Skeletal muscle satellite cell (primary cell): ENCODE results near the gene FOXM1.
"Not testable (repeated sequence)": the region's sequence is repeated elsewhere in the genome, so short reads cannot be mapped to it uniquely, and the experiment has no call there.

Experiments
- H3K27me3 ChIP-seq: 2 replicates; pipeline ENCODE4 v1.7.0; 2013; ENCODE audit warnings: low read length; ENCODE audit not compliant: control insufficient read depth, insufficient read depth
- H3K36me3 ChIP-seq: 2 replicates; pipeline ENCODE4 v1.7.0; 2013; ENCODE audit warnings: mild to moderate bottlenecking, control low read depth, low read length; ENCODE audit not compliant: insufficient read depth
- H3K4me1 ChIP-seq: 2 replicates; pipeline ENCODE4 v1.7.0; 2013; ENCODE audit warnings: low read length; ENCODE audit not compliant: control insufficient read depth, insufficient read depth
- H3K4me2 ChIP-seq: 2 replicates; pipeline ENCODE4 v1.7.0; 2013; ENCODE audit warnings: mild to moderate bottlenecking, low read length
- H3K4me3 ChIP-seq: 2 replicates; pipeline ENCODE4 v1.7.0; 2013; ENCODE audit warnings: low read length
- H3K9ac ChIP-seq: 2 replicates; pipeline ENCODE4 v1.7.0; 2013; ENCODE audit warnings: mild to moderate bottlenecking, low read depth, low read length, moderate library complexity
- H3K9me3 ChIP-seq: replicated peaks from 2 replicates; pipeline ENCODE4 v1.7.0; 2013; ENCODE audit warnings: mild to moderate bottlenecking, control low read depth, low read length

FOXM1 gene

GRCh38 chr12:2877953-2878732 is 1.2 kb upstream of the FOXM1 start:
- peak overlapping the region; percentile 98 for H3K9ac ChIP-seq
- peak overlapping the region; percentile 95 for H3K4me3 ChIP-seq
- peaks cover 8% of the 10 kb centered on the region for H3K36me3 ChIP-seq
- H3K27me3 ChIP-seq: no peaks in the 10 kb centered on the region
- H3K4me2 ChIP-seq: peak overlapping the region; percentile 85
- no peaks in the 10 kb centered on the region for H3K9me3 ChIP-seq
- peaks cover 18% of the 10 kb centered on the region for H3K4me1 ChIP-seq

DNA sequence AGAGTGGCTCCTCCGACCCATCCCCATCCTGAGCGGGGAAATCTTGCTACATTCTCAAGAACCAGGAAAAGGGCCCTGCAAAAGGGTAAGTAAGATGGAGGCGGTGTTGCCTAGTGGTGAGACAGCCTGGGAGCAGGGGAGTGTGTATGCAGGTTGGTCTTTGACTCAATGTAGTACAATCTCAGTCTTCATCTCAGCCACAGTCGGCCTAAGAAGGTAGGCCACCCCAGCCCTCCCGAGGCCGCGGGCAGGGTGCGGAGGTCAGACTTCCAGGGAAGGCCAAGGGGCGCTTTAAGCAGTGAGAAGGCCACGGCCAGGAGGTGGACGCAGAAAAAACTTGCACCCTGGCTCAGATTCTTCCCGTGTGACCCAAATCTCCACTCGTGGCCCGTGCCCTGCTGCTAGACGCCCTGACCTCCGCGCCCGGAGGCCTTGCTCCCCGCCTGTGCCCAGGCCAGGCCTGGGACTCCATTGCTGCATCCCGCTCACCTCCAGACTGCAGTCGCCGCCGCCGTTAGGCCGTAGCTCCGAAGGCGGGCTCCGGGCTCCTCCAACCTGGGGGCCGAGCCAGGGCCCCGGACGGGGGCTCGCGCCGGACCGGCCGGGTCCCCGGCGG is 435 bp downstream of the FOXM1 start:
- H3K9me3 ChIP-seq: no peaks in the 10 kb centered on the region
- H3K4me3 ChIP-seq: peak overlapping the region; percentile 95
- H3K4me1 ChIP-seq: peaks cover 18% of the 10 kb centered on the region
- no peaks in the 10 kb centered on the region for H3K27me3 ChIP-seq
- peak overlapping the region; percentile 98 for H3K9ac ChIP-seq
- H3K36me3 ChIP-seq: peaks cover 18% of the 10 kb centered on the region
- H3K4me2 ChIP-seq: peak overlapping the region; percentile 99

- H3K4me2 ChIP-seq, H3K9ac ChIP-seq, H3K27me3 ChIP-seq, H3K9me3 ChIP-seq, H3K4me1 ChIP-seq, H3K4me3 ChIP-seq: not testable (repeated sequence)
- peaks cover 36% of the 10 kb centered on the region for H3K36me3 ChIP-seq
Measured at GRCh38 chr12:2868986-2869632, 7.9 kb downstream of the FOXM1 start.

DNA sequence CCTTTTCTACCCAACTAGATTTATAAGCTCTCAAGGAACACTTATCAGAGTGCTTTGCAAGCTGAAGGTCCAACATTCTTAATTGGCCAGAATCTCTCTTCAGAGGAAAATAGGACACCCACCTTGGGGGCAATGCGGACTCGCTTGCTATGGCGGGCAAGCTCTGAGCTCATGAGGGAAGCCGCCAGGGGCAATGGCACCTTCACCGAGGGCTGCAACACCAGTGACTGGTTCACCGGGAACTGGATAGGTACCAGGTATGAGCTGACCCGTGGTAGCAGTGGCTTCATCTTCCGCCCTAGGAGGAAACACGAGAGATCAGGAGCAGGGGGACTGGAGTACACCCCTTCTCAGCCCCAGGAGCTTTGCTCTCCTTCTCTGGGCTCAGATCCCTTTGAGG is 12.8 kb downstream of the FOXM1 start:
- H3K4me1 ChIP-seq: no peaks in the 10 kb centered on the region
- peaks cover 39% of the 10 kb centered on the region for H3K36me3 ChIP-seq
- no peak overlapping the region for H3K9ac ChIP-seq
- H3K9me3 ChIP-seq: no peaks in the 10 kb centered on the region
- no peak overlapping the region for H3K4me3 ChIP-seq
- H3K4me2 ChIP-seq: no peak overlapping the region
- no peaks in the 10 kb centered on the region for H3K27me3 ChIP-seq

GRCh38 chr12:2863402-2863801 is 13.6 kb downstream of the FOXM1 start:
- H3K4me1 ChIP-seq, H3K27me3 ChIP-seq, H3K4me2 ChIP-seq, H3K4me3 ChIP-seq, H3K9ac ChIP-seq, H3K9me3 ChIP-seq: not testable (repeated sequence)
- peaks cover 43% of the 10 kb centered on the region for H3K36me3 ChIP-seq

- Histone ChIP-seq H3K27me3 (no peaks in the 10 kb centered on the region), H3K9me3 (no peaks in the 10 kb centered on the region), H3K9ac (no peak overlapping the region), H3K4me1 (no peaks in the 10 kb centered on the region), H3K4me3 (no peak overlapping the region), H3K36me3 (peaks cover 45% of the 10 kb centered on the region), H3K4me2 (no peak overlapping the region)
Measured at GRCh38 chr12:2862876-2863275, 14.1 kb downstream of the FOXM1 start.

DNA sequence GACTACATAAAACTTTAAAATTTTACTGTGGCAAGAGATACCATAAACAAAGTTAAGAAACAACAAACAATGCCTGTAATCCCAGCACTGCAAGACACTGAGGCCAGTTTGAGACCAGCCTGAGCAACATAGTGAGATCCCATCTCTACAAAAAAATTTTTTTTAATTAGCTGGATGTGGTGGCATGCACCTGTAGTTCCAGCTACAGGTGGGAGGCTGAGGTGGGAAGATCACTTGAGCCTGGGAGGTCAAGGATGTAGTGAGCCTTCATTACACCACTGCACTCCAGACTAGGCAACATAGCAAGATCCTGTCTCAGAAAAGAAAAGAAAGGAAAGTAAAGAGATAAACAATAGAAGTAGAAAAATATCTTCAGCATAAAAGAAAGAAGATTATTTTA is 16.8 kb downstream of the FOXM1 start:
- Histone ChIP-seq H3K4me1 (no peaks in the 10 kb centered on the region), H3K36me3 (peaks cover 43% of the 10 kb centered on the region), H3K27me3 (no peaks in the 10 kb centered on the region), H3K9ac (no peak overlapping the region), H3K4me2 (no peak overlapping the region), H3K4me3 (no peak overlapping the region), H3K9me3 (no peaks in the 10 kb centered on the region)

DNA sequence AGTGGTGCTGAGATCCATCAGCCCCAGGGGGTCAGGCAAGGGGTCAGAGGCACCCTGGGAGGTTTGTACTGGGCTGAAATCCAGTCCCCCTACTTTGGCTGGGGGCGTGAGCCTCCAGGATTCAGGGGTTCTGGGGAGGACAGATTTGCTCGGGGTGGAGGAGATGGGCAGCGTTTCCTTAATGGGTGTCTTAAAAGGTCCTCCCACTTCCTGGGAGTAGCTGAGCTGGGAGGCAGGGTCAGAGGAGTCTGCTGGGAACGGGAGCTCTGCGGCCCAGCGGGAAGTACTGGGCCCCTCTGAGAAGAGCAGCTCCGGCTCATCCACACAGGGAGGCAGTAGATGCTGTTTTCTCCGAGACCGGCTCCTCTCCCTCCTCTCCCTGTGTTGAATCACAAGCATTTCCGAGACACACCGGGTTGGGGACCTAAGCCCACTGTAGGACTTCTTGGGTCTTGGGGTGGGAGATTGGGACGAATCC is 18.0 kb downstream of the FOXM1 start:
- Histone ChIP-seq H3K27me3 (no peaks in the 10 kb centered on the region), H3K4me3 (no peak overlapping the region), H3K36me3 (peaks cover 37% of the 10 kb centered on the region), H3K9me3 (no peaks in the 10 kb centered on the region), H3K4me2 (no peak overlapping the region), H3K4me1 (no peaks in the 10 kb centered on the region), H3K9ac (no peak overlapping the region)

DNA sequence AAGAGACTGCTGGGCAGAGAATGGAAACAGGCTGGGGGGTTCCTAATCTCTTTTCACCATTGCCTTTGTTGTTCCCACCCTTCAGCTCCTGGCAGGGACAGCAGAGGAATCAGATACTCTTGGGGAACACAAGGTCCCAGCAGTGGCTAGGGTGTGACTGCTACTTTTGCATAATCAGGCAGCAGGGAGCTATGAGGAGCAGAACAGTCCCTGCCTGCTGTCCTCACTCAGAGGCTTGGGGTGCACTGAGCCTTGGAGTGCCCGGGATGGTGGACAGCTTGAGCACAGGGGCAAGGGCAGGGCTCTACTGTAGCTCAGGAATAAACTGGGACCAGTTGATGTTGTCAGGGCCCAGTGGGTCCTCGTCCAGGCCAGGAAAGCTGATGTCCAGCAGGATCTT is 18.6 kb downstream of the FOXM1 start:
- no peaks in the 10 kb centered on the region for H3K27me3 ChIP-seq
- H3K4me1 ChIP-seq: no peaks in the 10 kb centered on the region
- H3K36me3 ChIP-seq: peaks cover 36% of the 10 kb centered on the region
- H3K9me3 ChIP-seq: no peaks in the 10 kb centered on the region
- no peak overlapping the region for H3K9ac ChIP-seq
- no peak overlapping the region for H3K4me3 ChIP-seq
- H3K4me2 ChIP-seq: no peak overlapping the region

DNA sequence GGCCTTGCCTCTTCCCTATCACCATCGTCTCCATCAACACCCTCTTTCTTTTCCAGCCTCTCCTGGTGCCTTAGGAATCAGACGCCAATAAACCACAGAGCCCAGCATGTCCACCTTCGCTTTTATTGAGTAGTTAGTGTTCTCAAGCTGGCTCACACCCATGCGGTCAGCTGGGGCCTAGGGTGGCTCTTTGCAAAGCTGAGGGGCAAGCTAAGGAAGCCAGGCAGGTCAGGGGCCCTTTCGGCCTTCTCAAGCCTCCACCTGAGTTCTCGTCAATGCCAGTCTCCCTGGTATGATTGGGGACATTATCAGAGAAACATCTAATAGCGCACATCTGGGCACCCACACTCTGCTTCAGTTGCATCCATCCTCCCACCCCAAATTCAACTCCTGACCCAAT is 19.4 kb downstream of the FOXM1 start:
- Histone ChIP-seq H3K4me3 (no peak overlapping the region), H3K9me3 (no peaks in the 10 kb centered on the region), H3K36me3 (peaks cover 32% of the 10 kb centered on the region), H3K4me2 (no peak overlapping the region), H3K4me1 (no peaks in the 10 kb centered on the region), H3K27me3 (no peaks in the 10 kb centered on the region), H3K9ac (no peak overlapping the region)

DNA sequence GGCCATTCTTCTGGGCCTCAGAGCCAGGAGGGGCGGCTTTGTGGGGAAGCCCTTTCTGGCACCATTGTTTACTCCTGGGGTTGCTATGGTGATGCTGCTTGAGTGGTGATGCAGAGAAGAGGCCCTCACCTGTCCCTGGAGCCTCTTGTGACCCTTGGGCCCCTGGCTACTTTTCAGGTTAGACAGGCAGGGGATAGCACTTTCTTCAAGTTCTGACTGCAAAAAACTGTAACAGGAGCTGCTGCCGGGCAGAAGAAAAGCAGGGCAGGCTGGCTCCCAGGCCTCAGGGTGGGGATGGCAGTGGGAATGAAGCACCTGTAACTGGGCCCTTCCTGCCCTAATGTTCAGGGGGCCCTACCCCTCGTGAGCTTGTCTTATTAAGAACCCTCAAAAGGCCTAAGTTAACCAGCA is 19.9 kb downstream of the FOXM1 start, which contains the start of gene TEX52:
TEX52 (minus strand) TSS at position 19 of the 411 bp plus-strand sequence; CDS start at position 6, 13 bp downstream.
- H3K4me1 ChIP-seq: no peaks in the 10 kb centered on the region
- H3K4me2 ChIP-seq: no peak within 1 kb of the TSS
- no peaks in the 10 kb centered on the region for H3K27me3 ChIP-seq
- H3K9me3 ChIP-seq: no peaks in the 10 kb centered on the region
- peaks cover 27% of the 10 kb centered on the region for H3K36me3 ChIP-seq
- no peak within 1 kb of the TSS for H3K4me3 ChIP-seq
- H3K9ac ChIP-seq: no peak within 1 kb of the TSS
